GM18861 (cell line): ENCODE measurements around the gene SYNGAP1.
"Not testable (repeated sequence)": the region's sequence is repeated elsewhere in the genome, so short reads cannot be mapped to it uniquely, and the experiment has no call there.

Experiments used
- ATAC-seq: cut with Tn5 transposase; IDR thresholded peaks from one replicate; pipeline ENCODE4 v1.9.1; 2021; ENCODE audit not compliant: unreplicated experiment

SYNGAP1 gene

DNA sequence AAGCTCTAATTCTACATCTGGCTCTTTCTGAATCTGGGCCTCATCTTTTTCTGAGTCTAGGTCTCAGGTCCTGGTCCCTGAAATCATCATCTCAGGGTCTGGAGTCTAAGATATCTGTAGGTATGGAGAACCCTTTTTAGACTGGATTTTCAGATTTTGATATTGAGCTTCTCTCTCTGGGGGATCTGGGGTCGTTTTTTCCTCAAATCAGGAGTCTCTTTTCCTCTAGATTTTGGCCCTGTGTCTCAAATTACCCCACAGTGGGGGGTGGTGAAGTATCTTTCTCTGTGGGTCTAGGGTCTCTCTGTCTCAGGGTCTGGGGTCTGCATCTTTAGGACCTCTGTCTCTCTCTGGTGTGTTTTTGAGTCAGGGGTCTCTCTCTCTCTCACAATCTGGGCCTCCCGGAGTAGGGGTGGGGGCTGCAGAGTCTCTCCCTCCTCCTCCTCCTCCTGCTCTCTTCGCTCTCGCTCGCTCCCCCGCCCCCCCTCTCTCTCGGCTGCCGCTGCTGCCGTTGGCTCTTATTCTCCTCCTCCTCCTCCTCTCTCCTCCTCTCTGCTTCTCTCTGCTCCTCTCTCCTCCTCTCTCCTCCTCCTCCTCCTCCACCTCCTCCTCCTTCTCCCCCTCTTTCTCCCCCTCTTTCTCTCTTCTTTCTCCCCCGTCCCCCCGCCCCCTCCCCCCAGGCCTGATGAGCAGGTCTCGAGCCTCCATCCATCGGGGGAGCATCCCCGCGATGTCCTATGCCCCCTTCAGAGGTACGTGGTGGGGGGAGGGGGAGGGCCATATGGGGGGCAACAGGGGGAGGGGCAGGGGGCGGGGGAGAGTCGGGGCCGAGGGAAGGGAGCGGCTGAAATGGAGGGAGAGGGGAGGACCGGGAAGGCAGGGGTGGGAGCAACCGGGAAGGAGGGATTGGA lies at the start of gene SYNGAP1:
Gene SYNGAP1 (plus strand): TSS at position 486 of the 911 bp plus-strand sequence. CDS start 200 bp downstream, at position 686.
- no peak for ATAC-seq

DNA sequence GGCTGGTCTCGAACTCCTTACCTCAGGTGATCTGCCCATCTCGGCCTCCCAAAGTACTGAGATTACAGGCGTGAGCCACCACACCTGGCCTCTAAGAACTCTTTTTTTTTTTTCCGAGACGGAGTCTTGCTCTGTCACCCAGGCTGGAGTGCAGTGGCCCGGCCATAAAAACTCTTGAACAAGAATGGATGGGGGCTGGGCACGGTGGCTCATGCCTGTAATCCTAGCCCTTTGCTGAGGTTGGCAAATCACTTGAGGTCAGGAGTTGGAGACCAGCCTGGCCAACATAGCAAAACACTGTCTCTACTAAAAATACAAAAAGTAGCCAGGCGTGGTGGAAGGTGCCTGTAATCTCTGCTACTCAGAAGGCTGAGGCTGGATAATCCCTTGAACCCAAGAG lies 48.0 kb upstream of the SYNGAP1 start:
- not testable (repeated sequence) for ATAC-seq

DNA sequence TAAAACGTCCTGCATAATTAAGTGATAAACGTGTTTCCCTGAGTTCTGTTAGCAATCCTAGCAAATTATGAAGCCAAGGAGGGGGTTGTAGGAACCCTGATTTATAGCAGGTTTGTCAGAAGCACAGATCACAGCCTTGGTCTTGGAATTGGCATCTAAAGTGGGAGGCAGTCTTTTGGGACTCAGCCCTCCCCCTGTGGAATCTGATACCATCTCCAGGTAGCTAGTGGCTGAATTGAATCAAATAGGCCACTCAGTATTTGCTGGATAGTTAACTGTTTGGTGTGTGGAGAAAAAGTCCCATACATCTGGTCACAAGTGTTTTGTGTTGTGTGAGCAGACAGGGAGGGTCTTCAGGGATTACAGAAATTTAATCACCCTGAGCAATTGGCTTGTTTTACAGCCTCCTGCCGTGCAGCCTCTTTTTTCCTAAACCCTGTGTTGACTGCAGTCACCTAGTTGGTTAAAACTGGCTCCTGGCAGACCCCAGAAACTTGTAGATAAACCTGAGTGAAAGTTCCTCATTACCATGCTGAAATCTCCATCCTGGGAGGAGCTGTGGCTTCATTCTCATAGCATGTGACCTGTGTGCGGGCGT lies 47.2 kb upstream of the SYNGAP1 start:
- no peak for ATAC-seq

DNA sequence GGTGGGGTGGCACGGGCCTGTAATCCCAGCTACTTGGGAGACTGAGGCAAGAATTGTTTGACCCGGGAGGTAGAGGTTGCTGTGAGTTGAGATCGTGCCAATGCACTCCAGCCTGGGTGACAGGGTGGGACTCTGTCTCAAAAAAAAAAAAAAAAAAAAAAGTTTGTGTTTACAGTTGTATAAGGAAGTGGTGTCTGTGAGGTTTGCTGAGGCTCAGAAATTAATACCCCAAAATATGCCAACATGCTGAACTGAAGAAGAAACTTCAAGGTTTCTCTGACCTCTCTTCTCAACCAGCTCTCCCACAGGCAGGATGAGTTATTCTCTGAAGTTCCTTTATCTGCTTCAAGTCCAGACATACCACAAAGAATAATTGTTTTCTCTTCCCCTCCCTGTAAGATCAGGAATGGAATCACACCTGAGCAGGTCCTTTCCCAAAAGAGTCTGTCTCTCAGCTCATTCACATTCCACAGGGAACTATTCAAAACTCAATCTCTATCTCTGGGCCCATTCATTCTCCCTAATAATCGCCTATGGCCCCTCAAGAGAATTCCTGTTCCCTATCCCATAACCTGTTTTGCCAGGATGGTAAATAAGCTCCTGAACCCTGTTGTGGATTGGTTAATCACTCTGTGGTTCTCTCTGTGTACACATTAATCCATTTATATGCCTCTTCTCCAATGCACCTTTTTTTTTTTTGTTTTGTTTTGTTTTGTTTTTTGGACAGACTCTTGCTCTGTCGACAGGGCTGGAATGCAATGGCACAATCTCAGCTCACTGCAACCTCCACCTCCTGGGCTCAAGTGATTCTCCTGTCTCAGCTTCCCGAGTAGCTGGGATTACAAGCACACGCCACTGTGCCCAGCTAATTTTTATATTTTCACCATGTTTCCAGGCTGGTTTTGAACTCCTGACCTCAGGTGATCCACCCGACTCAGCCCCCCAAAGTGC lies 45.6 kb upstream of the SYNGAP1 start:
- no peak for ATAC-seq

DNA sequence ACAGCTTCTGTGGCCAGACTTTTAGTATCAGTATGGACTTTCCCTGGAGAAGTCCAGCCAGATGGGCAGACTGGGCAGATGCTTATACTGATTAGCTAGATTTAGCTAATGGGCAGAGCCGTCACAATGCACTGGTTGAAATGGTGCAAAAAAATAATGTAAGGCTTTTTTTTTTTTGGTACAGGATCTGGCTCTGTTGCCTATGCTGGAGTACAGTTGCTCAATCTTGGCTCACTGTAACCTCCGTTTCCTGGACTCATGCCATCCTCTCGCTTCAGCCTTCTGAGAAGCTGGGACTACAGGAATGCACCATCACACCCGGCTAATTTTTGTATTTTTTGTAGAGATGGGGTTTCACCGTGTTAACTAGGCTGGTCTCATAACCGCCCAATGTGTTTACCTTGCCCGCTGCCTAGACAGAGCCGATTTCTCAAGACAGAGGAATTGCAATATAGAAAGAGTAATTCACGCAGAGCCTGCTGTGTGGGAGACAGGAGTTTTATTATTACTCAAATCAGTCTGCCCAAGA lies 44.7 kb upstream of the SYNGAP1 start:
- no peak for ATAC-seq

DNA sequence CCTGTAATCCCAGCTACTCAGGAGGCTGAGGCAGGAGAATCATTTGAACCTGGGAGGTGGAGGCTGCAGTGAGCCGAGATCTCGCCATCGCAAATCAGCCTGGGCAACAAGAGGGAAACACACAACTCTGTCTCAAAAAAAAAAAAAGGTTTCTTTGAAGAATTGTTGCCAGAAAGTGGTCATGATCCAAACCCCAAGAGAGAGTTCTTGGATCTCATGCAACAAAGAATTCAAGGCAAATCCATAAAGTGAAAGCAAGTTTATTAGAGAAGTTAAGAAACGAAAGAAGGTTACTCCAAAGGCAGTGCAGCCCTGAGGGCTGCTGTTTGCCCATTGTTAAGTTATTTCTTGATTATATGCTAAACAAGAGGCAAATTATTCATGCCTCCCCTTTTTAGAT lies 42.7 kb upstream of the SYNGAP1 start:
- ATAC-seq = no peak

DNA sequence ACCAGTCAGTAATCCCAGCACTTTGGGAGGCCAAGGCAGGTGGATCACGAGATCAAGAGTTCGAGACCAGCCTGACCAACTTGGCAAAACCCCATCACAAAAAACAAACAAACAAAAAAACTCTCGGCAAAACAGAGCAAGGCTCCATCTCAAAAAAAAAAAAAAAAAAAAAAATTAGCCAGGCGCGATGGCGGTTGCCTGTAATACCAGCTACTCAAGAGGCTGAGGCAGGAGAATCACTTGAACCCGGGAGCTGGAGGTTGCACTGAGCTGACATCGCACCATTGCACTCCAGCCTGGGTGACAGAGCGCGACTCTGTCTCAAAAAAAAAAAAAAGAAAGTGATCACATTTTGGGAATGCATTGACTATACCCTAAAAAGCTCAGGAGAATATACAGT lies 40.7 kb upstream of the SYNGAP1 start:
- ATAC-seq = not testable (repeated sequence)

DNA sequence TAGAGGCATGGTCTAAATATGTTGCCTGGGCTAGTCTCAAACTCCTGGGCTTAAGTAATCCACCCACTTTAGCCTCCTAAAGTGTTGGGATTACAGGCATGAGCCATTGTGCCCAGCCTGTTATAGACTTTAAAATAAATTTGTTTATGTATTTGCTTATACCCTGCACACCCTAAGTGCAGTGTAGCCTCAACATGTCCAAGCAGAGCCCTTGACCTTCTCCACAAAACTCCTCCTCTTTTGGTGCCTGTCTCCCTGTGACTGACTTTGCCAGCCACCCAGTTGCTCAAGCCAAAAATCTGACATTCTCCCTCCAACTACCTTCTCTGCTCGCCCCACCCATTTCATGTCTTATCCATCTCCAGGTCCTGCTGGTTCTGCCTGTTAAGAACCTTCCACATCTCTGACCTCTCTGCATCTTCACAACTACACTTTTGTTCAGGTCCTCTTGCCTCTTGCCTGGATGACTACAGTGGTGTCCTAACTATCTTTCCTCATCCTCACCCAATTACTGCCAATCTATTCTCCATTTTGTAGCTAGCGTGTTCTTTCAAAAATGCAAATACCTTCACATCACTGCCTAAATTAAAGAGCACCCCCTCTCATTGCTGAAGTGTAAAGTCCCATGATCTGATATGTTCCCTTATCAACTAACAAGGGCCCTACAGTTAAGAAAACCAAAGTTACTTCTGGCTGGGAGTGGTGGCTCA lies 39.4 kb upstream of the SYNGAP1 start:
- ATAC-seq = no peak

DNA sequence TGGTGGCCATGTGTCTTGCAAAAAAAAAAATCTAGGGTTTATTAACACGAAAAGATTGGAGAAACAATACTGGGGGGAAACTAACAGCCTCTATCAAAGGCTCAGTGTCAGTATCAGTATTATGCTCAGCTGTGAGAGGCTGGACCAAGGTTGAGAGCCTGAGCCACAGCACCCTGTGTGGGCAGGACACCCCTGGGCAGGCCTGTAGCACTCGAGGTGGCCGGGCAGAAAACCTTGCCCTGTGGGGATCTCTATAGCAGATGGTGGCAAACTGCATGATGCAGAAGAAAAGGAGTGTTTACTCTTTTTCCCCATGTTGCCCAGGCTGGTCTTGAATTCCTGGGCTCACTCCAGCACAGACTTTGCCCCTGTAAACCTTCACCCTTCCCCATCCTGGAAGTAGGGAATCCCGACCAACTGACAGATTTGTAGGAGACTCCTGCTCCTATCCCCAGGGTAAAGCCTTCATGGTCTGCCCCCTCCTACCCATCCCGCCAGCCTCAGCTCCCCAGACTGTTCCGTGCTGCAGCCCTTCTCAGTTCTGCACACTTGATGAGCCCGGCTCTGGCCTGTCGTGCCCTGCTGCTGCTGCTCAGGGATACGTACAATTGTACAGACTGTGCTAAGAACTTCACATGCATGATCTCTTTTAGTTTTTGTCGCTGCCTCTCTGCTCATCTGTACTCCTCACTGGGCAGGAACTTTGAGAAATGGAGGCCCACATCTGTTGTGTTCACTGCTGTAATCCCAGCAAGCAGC lies 36.3 kb upstream of the SYNGAP1 start:
- no peak for ATAC-seq

DNA sequence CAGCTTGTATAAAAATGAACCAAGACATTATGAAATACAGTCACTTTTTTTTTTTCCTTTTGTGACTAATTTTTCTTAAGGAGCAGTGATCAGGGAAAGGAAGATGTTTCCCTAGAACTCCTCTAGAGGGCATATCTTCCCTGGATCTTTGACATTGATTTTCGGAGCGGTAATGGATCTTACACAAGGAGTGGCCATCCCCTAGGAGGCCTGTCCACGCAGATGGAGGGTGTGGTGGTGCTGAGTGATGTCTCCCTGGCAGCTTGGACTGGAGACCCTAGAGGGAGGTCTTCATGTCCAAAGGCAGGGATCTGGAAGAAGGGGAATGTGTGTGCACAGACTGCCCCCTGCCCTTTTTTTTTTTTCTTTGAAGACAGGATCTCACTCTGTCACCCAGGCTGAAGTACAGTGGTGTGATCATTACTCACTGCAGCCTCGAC lies 35.3 kb upstream of the SYNGAP1 start:
- ATAC-seq = no peak

DNA sequence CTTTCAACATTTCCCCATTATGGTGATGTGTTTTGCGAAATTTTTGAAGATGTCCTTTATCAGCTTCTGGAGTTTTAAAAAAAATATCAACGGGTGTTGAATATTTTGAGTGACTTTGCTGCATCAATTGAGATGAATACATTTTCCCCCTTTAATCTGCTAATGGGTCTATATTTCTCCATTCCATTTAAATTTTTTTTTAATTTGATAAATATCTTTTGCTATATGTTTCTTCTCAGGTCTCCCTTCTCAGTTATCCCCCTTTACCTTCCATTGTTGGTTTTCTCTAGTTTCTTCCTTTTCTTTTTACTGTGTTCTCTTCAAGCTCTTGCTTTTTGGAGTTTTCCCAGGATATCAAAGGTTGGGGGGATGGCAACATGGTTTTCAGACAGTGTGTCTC lies 29.7 kb upstream of the SYNGAP1 start:
- ATAC-seq = no peak

DNA sequence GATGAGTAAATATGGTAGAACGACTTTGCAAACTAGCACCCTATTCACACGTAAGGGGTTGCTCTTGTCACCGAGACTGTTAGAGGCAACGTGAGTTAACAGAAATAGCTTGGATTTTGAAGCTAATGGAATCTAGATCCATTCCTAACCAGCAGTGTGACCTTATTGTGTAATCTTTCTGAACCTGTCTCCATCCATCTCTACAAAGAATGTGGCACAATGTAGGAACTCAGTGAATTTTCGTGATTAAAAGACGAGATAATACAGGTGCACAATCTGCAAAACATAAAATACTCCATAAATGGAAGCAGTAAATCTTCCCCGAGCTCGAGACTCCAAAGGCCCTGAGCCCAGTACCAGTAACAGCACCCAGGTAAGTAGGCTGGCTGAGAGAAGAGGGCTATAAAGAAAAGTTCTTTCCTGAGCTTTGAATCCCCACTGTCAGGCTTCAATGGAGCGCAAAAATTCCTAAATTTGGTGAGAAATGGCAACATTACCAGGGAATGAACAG lies 29.0 kb upstream of the SYNGAP1 start:
- peak; percentile 2 for ATAC-seq

DNA sequence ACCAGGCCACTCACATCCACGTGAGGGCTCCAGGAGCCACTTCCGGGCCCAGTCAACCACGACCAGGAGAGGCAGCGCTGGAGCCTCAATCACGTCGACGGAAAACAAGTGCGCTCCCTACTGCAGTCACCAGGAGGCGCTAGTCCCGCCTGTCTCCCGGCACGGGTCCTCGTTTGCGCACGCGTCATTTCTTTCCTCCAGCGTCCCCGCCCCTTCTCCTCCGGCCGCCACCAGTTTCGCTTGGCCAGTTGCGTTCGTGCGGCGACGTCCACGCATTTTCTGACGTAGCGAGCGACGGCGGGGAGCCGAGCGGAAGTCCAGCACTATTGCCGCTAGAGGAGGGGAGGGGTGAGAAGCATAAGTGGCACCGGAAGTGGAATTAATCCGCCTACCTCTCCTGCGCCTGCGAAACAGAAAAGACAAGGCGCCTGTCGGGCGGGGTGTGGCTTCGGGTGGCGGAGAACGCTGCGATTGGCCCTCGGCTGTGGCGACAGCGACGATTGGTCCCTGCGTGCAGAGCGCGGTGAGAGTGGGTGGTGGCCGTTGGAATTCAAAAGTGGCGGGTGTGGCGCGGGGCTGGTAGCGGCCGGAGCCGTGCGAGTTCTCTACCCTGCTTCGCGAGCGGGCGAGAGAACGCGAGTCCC lies 28.5 kb upstream of the SYNGAP1 start, which contains the start of gene KIFC1:
Gene KIFC1 (plus strand): TSS at position 546 of the 644 bp plus-strand sequence. CDS start 163 bp downstream, outside the sequence.
- peak; percentile 83 for ATAC-seq

DNA sequence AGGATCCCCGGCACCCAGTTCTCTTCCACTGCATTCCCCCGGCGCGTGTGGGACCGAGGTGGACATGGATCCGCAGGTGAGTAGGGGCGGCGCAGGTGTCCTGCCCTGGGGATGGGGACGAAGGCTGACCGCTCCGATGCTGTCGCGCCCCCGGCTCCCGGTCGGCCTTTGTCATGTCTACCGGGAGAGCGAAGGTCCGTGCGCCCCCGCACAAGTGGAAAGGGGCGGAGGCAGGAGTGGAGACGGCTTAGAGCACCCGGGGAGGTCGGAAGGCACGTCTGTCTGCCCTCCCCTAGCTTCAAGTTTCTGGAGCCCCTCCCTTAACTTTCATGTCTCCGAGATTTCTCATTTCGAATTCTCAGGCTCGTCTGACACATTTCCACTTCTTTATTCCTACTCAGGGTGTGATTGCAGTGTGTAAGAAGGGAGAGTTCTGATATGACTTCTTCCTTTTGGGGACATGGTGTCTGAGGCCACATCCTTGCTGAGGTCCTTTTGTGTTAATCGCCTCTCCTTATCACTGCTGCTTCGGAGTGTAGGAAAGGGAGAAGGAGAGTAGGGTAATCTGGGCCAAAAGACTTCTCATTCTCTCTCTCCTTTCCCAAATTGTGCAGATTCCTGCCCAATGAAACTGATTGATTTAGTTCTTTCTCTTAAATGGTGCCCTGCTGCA lies 27.8 kb upstream of the SYNGAP1 start:
- peak; percentile 1 for ATAC-seq

DNA sequence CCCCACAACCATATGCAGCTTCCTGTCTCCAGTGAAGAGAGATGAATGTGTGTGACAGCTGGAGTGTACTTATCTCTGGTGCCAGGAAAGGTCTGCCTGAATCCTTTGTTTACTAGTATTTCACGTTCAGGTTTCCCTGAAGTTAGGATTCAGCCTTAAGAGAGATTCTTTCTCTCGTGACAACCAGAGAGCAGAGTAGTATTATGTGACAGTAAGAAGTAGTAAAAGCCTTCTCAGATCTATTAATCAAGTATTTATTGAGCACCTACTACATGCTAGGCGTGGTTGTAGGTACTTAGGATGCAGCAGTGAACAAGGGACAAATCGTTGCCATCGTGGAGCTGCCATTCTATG lies 27.3 kb upstream of the SYNGAP1 start:
- no peak for ATAC-seq

DNA sequence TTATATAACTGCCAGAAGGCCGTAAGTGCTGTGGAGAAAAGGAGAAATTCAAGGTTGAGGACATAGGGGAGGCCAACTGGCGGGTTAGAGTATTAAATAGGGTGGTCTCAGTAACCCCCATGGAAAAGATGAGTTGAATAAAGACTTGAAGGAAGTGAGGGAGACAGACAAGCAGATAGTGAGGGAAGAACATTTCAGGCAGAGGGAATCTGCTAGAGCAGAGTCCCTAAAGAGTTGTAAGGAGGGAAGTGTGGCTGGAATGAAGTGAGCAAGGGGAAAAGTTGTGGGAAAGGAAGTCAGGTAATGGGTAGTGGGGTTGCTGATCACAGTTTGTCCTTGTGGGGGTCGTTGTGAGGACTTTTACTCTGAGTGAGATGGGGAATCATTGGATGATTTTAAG lies 26.9 kb upstream of the SYNGAP1 start:
- no peak for ATAC-seq

DNA sequence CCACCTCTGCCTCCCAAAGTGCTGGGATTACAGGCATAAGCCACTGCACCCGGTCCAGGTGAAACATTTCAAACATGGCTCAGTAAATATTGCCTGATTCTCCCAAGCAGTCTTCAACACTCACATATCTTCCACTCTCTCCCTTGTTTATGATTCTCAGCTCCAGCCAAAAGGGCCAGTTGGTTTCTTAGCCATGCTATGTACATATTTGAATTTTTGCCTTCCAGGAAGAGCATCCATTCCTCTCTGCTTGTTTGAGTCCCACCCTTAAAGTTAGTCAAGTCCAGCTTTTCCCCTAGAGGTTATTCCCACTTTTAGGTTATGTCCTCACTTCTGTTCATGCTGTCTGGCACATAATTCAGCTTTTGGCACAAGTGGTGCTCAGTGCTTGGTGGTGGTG lies 22.3 kb upstream of the SYNGAP1 start:
- ATAC-seq = no peak

DNA sequence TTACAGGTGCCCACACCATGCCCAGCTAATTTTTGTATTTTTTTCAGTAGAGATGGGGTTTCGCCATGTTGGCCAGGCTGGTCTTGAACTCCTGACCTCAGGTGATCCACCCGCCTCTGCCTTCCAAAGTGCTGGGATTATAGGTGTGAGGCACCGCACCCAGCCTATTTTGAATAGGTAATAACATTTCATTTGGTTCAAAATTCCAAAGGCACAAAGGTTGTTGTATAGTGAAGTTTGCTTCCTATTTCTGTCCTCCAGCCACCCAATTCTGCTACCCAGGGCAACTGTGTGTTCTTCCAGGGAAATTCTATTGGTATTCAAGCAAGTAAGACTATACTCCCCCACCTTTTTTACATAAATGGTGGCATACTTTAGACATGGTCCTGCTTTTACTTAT lies 21.3 kb upstream of the SYNGAP1 start:
- not testable (repeated sequence) for ATAC-seq
